Astrocyte (in vitro differentiated cells and primary cell): ENCODE data around the gene CERS6.

Source experiments
- CTCF ChIP-seq: IDR thresholded peaks from 2 replicates; pipeline ENCODE4 v1.5.1; 2011; ENCODE audit warnings: low read depth, mild to moderate bottlenecking, inconsistent platforms, low read length, moderate library complexity; ENCODE audit not compliant: insufficient read depth
- EZH2 ChIP-seq: IDR thresholded peaks from 2 replicates; pipeline ENCODE4 v1.6.1; 2012; ENCODE audit warnings: mild to moderate bottlenecking, low read length, inconsistent platforms; ENCODE audit not compliant: insufficient read depth

DNA sequence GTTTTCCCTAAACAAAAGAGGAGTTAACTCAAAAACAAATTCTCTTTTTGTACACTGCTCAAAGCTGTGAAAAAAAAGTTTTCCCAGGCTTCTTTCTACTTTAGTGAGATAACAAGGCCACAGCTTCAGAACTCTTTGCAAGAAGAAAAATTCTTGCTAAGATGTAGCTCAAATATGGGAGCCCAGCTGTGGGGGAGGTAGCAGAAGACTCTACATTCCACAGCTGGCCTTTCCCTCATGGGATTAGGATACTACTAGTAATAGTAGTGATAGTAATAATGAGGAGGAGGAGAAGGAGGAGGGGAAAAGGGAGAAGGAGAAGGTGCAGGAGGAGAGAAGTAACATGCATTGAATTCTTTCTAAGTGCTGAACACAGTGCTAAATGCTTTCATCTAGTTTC, 19.2 kb upstream of the CERS6 start:
- TF ChIP-seq CTCF (no peak), EZH2 (no peak)
